ENCODE data around the gene KCNK1. TPM values are rescaled to one million over a fixed set of nuclear protein-coding genes. Genes with fewer than 3 reads are reported as not detected.
"Not testable (repeated sequence)": the region's sequence is repeated elsewhere in the genome, so short reads cannot be mapped to it uniquely, and the experiment has no call there.

Gene KCNK1
- total and polyA plus RNA-seq, 4 donors = 10.5 to 13.2 (median 12.0) TPM

DNA sequence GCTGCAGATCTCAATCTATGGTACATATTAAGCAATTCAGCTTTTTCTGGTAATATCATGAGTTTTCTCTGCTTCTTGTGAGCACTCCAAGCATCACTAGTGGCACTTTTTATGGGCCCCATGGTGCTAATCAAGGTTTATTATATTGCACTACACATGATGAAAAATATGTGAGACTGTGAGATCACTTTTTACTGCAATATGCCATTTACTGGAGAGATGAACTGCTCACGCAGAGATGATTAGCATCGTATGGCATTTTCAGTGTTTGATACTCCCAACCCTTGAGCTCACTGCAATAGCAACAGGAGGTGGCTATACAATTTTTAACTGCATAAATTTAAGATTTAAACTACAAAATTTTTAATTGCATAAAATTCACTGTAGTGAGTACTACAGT, 8.7 kb upstream of the KCNK1 start:
- Histone ChIP-seq H3K4me3 (ENCODE audit: low read depth, low read length) (no peak overlapping the region), H3K4me1 (ENCODE audit: control insufficient read depth, insufficient read depth, low read length) (no peaks in the 10 kb centered on the region), H3K27me3 (ENCODE audit: control insufficient read depth, insufficient read depth, low read length) (no peaks in the 10 kb centered on the region), H3K9me3 (ENCODE audit: control insufficient read depth, insufficient read depth, low read length) (no peaks in the 10 kb centered on the region), H3K27ac (ENCODE audit: low read depth, low read length) (no peak overlapping the region), H3K36me3 (ENCODE audit: control insufficient read depth, insufficient read depth, low read length) (no peaks in the 10 kb centered on the region)
- no CpG with 5 or more reads among the region's 2 CpGs for WGBS (ENCODE audit: insufficient coverage)
- DNase-seq (ENCODE audit: low read depth in 4 of 6, low spot score in 6 of 6) = peak in 1 of 6 donors; percentile 87

DNA sequence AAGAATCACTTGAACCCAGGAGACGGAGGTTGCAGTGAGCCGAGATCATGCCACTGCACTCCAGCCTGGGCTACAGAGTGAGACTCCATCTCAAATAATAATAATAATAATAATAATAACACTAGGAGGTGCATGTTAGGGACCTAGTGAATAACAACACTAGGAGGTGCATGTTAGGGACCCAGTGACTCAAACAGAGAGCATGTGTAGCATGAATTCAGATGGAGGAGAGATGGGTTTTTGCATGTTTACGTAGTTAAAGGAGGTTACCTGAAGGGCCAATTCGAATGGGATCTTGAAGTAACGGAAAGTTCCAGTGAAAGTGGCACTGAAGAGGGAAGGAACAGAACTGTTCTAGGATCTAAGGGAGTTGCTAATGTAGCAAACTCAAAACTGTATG, 7.1 kb upstream of the KCNK1 start:
- Histone ChIP-seq H3K4me3 (ENCODE audit: low read depth, low read length) (no peak overlapping the region), H3K27me3 (ENCODE audit: control insufficient read depth, insufficient read depth, low read length) (no peaks in the 10 kb centered on the region), H3K27ac (ENCODE audit: low read depth, low read length) (no peak overlapping the region), H3K9me3 (ENCODE audit: control insufficient read depth, insufficient read depth, low read length) (no peaks in the 10 kb centered on the region), H3K4me1 (ENCODE audit: control insufficient read depth, insufficient read depth, low read length) (no peaks in the 10 kb centered on the region), H3K36me3 (ENCODE audit: control insufficient read depth, insufficient read depth, low read length) (no peaks in the 10 kb centered on the region)
- DNase-seq (ENCODE audit: low read depth in 4 of 6, low spot score in 6 of 6) = no peak
- 92% methylated on average over 3 of the region's 5 CpGs for WGBS (ENCODE audit: insufficient coverage)

DNA sequence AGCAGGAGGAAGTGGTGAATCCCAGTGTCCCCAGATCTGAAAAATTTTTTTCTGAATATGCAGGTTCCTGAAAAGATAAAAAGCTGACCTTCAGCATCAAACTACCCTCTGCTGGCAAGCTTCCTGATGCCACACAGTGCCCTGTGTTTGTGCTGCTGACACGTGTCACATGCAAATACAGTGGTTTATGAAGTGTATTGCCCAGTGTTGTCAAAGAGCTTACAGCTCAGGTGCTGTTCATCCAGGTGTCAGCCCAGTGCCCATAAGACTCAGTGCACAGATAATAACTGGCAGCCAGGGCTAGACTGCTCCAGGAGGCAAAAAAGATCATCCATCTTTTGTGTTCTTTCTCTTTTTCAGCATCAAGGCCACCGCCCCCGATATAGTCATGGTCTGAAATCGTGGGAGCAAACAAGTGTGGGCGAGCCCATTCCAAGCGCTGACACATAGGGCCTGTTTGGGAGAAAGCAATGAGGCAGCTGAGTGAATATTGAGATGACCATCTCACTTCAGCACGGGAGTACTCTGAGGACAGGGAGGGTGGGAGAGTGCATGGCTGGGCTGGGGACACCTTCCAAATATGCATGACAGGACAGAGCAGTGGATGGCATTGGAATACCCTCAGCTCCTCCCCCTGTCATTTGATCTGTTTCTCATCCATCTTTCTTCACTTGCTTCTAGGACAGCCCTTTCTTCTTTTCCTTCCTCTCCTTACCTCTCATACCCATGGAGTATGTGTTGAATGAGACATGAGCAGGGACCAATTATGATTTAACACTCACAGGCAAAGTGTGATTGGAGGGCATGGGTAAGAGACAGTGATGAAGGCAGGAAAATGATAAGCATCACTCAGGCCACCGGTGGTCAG, 6.4 kb upstream of the KCNK1 start:
- Histone ChIP-seq H3K9me3 (ENCODE audit: control insufficient read depth, insufficient read depth, low read length) (no peaks in the 10 kb centered on the region), H3K27me3 (ENCODE audit: control insufficient read depth, insufficient read depth, low read length) (no peaks in the 10 kb centered on the region), H3K4me1 (ENCODE audit: control insufficient read depth, insufficient read depth, low read length) (no peaks in the 10 kb centered on the region), H3K36me3 (ENCODE audit: control insufficient read depth, insufficient read depth, low read length) (no peaks in the 10 kb centered on the region), H3K4me3 (ENCODE audit: low read depth, low read length) (no peak overlapping the region), H3K27ac (ENCODE audit: low read depth, low read length) (no peak overlapping the region)
- 89% methylated on average over 5 of the region's 8 CpGs for WGBS (ENCODE audit: insufficient coverage)
- no peak for DNase-seq (ENCODE audit: low read depth in 4 of 6, low spot score in 6 of 6)

DNA sequence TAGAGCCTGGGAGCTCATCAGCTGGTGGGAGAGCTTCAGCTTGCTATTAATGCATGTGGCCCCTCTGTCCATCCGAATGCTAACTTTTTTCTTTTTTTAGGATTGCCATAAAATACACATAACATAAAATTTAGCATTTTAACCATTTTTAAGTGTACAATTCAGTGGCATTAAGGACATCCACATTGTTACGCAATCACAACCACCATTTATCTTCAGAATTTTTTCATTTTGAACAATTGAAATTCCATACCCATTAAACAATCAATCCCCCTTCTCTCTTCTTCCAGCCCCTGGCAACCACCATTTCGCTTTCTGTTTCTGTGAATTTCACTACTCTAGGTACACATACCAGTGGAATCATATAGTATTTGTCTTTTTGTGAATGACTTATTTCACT, 4.9 kb upstream of the KCNK1 start:
- no peak for DNase-seq (ENCODE audit: low read depth in 4 of 6, low spot score in 6 of 6)
- Histone ChIP-seq H3K27ac (ENCODE audit: low read depth, low read length) (no peak overlapping the region), H3K27me3 (ENCODE audit: control insufficient read depth, insufficient read depth, low read length) (peaks cover 3% of the 10 kb centered on the region), H3K9me3 (ENCODE audit: control insufficient read depth, insufficient read depth, low read length) (no peaks in the 10 kb centered on the region), H3K4me3 (ENCODE audit: low read depth, low read length) (no peak overlapping the region), H3K4me1 (ENCODE audit: control insufficient read depth, insufficient read depth, low read length) (peaks cover 3% of the 10 kb centered on the region), H3K36me3 (ENCODE audit: control insufficient read depth, insufficient read depth, low read length) (no peaks in the 10 kb centered on the region)
- 100% methylated on average over 1 of the region's 3 CpGs for WGBS (ENCODE audit: insufficient coverage)

DNA sequence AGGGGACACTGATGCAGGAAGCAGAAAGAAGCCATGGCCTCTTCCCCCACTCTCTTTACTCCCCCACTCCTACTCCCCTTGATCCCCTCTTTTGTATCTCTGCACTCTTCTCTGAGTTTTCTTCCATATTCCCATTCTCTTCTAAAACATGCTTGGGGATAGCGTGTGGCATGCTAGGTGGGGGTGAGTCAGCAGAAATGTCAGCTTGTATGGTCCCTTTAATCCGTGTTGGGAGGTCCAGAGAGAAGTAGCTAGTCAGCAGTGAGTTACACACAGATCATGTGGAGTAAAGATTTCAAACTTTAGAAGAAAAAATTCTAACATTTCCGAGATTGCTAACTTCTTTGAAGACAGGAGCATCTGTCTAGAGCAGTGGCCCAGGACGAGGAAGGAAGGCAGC, 4.0 kb upstream of the KCNK1 start:
- WGBS (ENCODE audit: insufficient coverage) = 92% methylated on average over 3 of the region's 4 CpGs
- Histone ChIP-seq H3K9me3 (ENCODE audit: control insufficient read depth, insufficient read depth, low read length) (no peaks in the 10 kb centered on the region), H3K27ac (ENCODE audit: low read depth, low read length) (no peak overlapping the region), H3K4me1 (ENCODE audit: control insufficient read depth, insufficient read depth, low read length) (peaks cover 11% of the 10 kb centered on the region), H3K36me3 (ENCODE audit: control insufficient read depth, insufficient read depth, low read length) (no peaks in the 10 kb centered on the region), H3K27me3 (ENCODE audit: control insufficient read depth, insufficient read depth, low read length) (peaks cover 10% of the 10 kb centered on the region), H3K4me3 (ENCODE audit: low read depth, low read length) (no peak overlapping the region)
- no peak for DNase-seq (ENCODE audit: low read depth in 4 of 6, low spot score in 6 of 6)

DNA sequence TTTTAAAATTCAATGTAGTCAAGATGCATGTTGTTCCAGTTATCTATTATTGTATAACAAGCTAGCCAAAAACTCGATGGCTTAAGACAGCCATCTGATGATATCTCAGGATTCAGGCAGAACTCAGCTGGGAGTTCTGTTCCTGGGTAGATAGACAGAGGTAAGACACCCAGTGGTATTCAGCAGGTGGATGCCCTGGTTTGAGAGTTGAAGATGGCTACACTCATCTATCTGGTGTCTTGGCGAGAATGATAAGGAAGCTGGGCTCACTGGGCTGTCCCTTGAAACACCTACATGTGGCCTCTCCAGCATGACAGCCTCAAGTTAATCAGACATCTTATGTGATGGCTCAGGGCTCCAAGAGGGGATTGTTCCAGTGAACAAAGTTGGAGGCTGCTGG, 3.3 kb upstream of the KCNK1 start:
- H3K27ac ChIP-seq (ENCODE audit: low read depth, low read length) = no peak overlapping the region
- H3K9me3 ChIP-seq (ENCODE audit: control insufficient read depth, insufficient read depth, low read length) = no peaks in the 10 kb centered on the region
- peaks cover 17% of the 10 kb centered on the region for H3K4me1 ChIP-seq (ENCODE audit: control insufficient read depth, insufficient read depth, low read length)
- WGBS (ENCODE audit: insufficient coverage) = 100% methylated on average over 1 of the region's 2 CpGs
- no peak for DNase-seq (ENCODE audit: low read depth in 4 of 6, low spot score in 6 of 6)
- H3K36me3 ChIP-seq (ENCODE audit: control insufficient read depth, insufficient read depth, low read length) = no peaks in the 10 kb centered on the region
- H3K27me3 ChIP-seq (ENCODE audit: control insufficient read depth, insufficient read depth, low read length) = peaks cover 14% of the 10 kb centered on the region
- no peak overlapping the region for H3K4me3 ChIP-seq (ENCODE audit: low read depth, low read length)

DNA sequence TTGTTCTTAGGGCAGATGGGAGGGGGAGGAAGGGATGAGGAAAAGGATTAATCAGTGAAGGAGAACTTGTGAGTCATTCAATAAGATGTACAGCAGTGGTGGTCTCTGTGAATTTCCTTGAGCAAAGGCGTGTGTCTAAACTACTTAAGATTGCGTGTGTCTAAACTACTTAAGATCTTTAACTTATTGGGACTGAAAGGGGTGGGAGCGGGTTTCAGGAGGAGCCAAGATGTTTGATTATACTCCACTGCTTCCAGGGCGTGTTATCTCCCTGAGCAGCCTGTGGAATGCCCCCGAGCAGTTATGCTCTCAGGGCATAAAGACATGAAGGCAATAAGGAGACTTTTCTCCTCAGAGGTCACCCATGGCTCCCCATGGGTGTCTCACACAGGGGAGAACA, 2.5 kb upstream of the KCNK1 start:
- WGBS (ENCODE audit: insufficient coverage) = 81% methylated on average over 3 of the region's 5 CpGs
- DNase-seq (ENCODE audit: low read depth in 4 of 6, low spot score in 6 of 6); H3K9me3 ChIP-seq (ENCODE audit: control insufficient read depth, insufficient read depth, low read length); H3K36me3 ChIP-seq (ENCODE audit: control insufficient read depth, insufficient read depth, low read length); H3K27ac ChIP-seq (ENCODE audit: low read depth, low read length); H3K4me3 ChIP-seq (ENCODE audit: low read depth, low read length): not testable (repeated sequence)
- Histone ChIP-seq H3K27me3 (ENCODE audit: control insufficient read depth, insufficient read depth, low read length) (peaks cover 14% of the 10 kb centered on the region), H3K4me1 (ENCODE audit: control insufficient read depth, insufficient read depth, low read length) (peaks cover 17% of the 10 kb centered on the region)

DNA sequence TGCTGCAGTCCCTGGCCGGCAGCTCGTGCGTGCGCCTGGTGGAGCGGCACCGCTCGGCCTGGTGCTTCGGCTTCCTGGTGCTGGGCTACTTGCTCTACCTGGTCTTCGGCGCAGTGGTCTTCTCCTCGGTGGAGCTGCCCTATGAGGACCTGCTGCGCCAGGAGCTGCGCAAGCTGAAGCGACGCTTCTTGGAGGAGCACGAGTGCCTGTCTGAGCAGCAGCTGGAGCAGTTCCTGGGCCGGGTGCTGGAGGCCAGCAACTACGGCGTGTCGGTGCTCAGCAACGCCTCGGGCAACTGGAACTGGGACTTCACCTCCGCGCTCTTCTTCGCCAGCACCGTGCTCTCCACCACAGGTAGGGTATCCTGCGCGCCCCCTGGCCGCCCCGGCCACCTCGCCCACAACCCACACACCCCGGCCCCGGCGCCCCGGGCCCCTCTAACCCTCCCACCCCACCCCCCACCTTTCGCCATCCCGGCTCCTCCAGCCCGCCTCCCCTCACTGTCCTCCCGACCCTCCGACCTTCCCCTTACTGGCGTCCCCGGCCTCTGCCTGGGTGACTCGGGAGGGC, 352 bp downstream of the KCNK1 start:
- peak in 2 of 6 donors; percentile 57 to 73 for DNase-seq (ENCODE audit: low read depth in 4 of 6, low spot score in 6 of 6)

DNA sequence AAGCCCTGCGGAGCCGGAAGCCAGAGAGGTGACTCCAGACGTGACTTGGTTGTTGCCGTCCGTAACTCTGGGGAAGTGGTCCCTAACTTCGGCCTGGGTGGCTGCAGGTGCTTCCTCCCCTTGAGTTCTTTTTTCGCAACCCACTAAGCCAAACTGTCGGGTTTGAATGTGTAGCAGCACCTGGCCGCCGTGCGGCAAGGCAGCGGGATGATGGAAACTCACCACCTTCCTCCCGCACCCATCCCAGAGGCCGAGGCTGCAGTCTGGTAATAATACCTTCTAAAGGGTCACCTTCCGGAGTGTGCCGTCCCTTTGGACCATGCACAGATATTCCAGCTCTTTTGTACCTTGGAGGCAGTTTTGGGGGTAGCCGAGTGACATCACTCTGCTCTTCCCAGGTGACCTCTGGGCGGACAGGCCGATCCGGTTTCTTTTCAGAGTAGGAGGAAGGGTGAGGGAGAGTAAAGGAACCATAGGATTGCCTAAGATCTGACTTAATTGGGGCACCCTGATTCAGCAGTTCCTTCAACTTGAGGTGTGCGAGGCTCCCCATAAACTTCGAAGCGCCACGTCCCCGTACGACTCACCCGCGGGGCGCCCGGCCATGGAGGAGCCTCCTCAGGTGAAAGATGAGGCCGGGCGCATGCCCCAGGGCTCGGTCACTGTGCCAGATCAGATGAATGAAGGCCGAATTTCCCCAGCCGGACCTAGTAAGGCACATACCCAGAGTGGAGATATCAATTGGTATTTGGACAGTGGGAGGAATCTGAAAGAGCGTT, 1.0 kb downstream of the KCNK1 start:
- H3K4me3 ChIP-seq (ENCODE audit: low read depth, low read length) = peak overlapping the region; percentile 43
- H3K27ac ChIP-seq (ENCODE audit: low read depth, low read length) = no peak overlapping the region
- peaks cover 17% of the 10 kb centered on the region for H3K4me1 ChIP-seq (ENCODE audit: control insufficient read depth, insufficient read depth, low read length)
- WGBS (ENCODE audit: insufficient coverage) = 16% methylated on average over 30 of the region's 36 CpGs
- peaks cover 14% of the 10 kb centered on the region for H3K27me3 ChIP-seq (ENCODE audit: control insufficient read depth, insufficient read depth, low read length)
- no peak for DNase-seq (ENCODE audit: low read depth in 4 of 6, low spot score in 6 of 6)
- no peaks in the 10 kb centered on the region for H3K36me3 ChIP-seq (ENCODE audit: control insufficient read depth, insufficient read depth, low read length)
- no peaks in the 10 kb centered on the region for H3K9me3 ChIP-seq (ENCODE audit: control insufficient read depth, insufficient read depth, low read length)

More for the DNA sequence above, 352 bp downstream of the KCNK1 start:
- Histone ChIP-seq H3K4me3 (ENCODE audit: low read depth, low read length) (peak overlapping the region; percentile 43), H3K27ac (ENCODE audit: low read depth, low read length) (no peak overlapping the region), H3K4me1 (ENCODE audit: control insufficient read depth, insufficient read depth, low read length) (peaks cover 17% of the 10 kb centered on the region), H3K27me3 (ENCODE audit: control insufficient read depth, insufficient read depth, low read length) (peaks cover 14% of the 10 kb centered on the region), H3K36me3 (ENCODE audit: control insufficient read depth, insufficient read depth, low read length) (no peaks in the 10 kb centered on the region), H3K9me3 (ENCODE audit: control insufficient read depth, insufficient read depth, low read length) (no peaks in the 10 kb centered on the region)
- WGBS (ENCODE audit: insufficient coverage) = under 1% methylated on average over 36 of the region's 43 CpGs

Measured in spinal cord (tissue), 10 donors.